ENCODE data around the gene RNF133. TPM values are rescaled to one million over a fixed set of nuclear protein-coding genes. Genes with fewer than 3 reads are reported as not detected.

Gene RNF133
- total and polyA plus RNA-seq, 10 of the 15 experiments (the other 5 are each of a cell fraction or from before 2014, with no cell fraction given), result 0.05 TPM; not detected in 9

DNA sequence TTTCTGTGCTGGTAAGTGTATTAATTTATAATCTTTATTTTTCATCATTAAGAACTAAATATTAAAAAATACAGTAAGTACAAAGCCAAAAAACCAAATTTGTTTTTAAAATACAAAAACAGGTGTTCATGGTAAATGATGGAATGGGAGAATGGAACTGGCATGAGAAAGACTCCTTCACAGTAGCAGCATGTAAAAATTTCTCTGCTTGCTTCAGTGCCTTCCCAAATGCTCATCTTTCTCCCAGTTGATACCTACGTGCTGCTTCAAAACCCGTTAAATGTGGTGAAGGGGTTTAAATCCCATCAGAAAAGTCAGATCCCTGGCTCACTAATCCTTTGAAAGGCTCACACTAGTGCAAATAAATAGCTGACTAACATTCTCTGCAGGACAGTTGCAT is 4.2 kb downstream of the RNF133 start:
- Histone ChIP-seq H3K27ac (ENCODE audit: control insufficient read depth, insufficient read depth) (no peak overlapping the region), H3K9me3 (replicated peaks; ENCODE audit: control insufficient read depth, insufficient read depth, low read length) (no peaks in the 10 kb centered on the region), H4K20me1 (ENCODE audit: control insufficient read depth, insufficient read depth) (no peaks in the 10 kb centered on the region), H2AFZ (ENCODE audit: control insufficient read depth, low read depth, low read length) (no peak overlapping the region), H3K4me2 (ENCODE audit: control insufficient read depth, insufficient read depth) (no peak overlapping the region), H3K4me1 (ENCODE audit: control insufficient read depth, insufficient read depth, low read length) (no peaks in the 10 kb centered on the region), H3K36me3 (ENCODE audit: control insufficient read depth in 2 of 2, insufficient read depth in 2 of 2, low read length in 1 of 2) (no peaks in the 10 kb centered on the region), H3K79me2 (ENCODE audit: control insufficient read depth, insufficient read depth, low read length) (no peaks in the 10 kb centered on the region), H3K27me3 (replicated peaks in 1 of 2; ENCODE audit: control insufficient read depth in 2 of 2, insufficient read depth in 2 of 2, low read length in 1 of 2) (no peaks in the 10 kb centered on the region), H3K4me3 (no peak overlapping the region), H3K9ac (ENCODE audit: control insufficient read depth, insufficient read depth, low read length) (no peak overlapping the region)
- DNase-seq (ENCODE audit: low read depth, low spot score) (no peak), FAIRE-seq (no peak), ATAC-seq (no peak)
- BruUV-seq (replicated peaks), result no TSS peak
- SMC1A ChIA-PET (ENCODE audit: uncharacterized antibody, unreplicated experiment), result interaction anchor here (0.7 to 1.3 kb wide), 4 partner anchors 9 to 76 kb away, joined by 3 to 5 read pairs (median 3); no protein-coding TSS in a partner anchor
- POLR2A ChIA-PET, result no interaction called here
- in situ Hi-C loops (cut with MboI) (no loop called here), intact Hi-C loops (cut with micrococcal nuclease; ENCODE audit: unreplicated experiment) (loop anchor here (10.0 kb wide), 1 partner anchor 670 kb away; no protein-coding TSS in a partner anchor)
- RAD21 ChIA-PET (ENCODE audit: unreplicated experiment), result no interaction called here
- 38% methylated on average over 2 of the region's 2 CpGs for WGBS (ENCODE audit: insufficient coverage, insufficient replicate concordance, low lambda C conversion rate, missing lambda C conversion rate)
- CTCF ChIA-PET, result no interaction called here
- TF ChIP-seq CEBPZ (IDR thresholded peaks at IDR 0.05; ENCODE audit: low read depth, low read length) (no peak), ZNF687 (IDR thresholded peaks at IDR 0.05) (no peak), SMAD5 (IDR thresholded peaks at IDR 0.05; ENCODE audit: low read depth) (no peak), CREM (IDR thresholded peaks at IDR 0.05; ENCODE audit: low read depth) (no peak), EP300 (IDR thresholded peaks at IDR 0.05; ENCODE audit: borderline replicate concordance in 1 of 2, control insufficient read depth in 1 of 2, low read depth in 2 of 2, low read length in 2 of 2) (no peak), PAX5 (IDR thresholded peaks at IDR 0.05; ENCODE audit: borderline replicate concordance, low read depth, low read length) (no peak), EGR1 (IDR thresholded peaks at IDR 0.05; ENCODE audit: borderline replicate concordance in 1 of 2, low read depth in 2 of 2, low read length in 2 of 2) (no peak), MYC (IDR thresholded peaks at IDR 0.05; ENCODE audit: insufficient read depth, insufficient read length, insufficient replicate concordance, low read length, severe bottlenecking) (no peak), HCFC1 (IDR thresholded peaks at IDR 0.05; ENCODE audit: low read length) (no peak)
- TF ChIP-seq, protein P1, sequence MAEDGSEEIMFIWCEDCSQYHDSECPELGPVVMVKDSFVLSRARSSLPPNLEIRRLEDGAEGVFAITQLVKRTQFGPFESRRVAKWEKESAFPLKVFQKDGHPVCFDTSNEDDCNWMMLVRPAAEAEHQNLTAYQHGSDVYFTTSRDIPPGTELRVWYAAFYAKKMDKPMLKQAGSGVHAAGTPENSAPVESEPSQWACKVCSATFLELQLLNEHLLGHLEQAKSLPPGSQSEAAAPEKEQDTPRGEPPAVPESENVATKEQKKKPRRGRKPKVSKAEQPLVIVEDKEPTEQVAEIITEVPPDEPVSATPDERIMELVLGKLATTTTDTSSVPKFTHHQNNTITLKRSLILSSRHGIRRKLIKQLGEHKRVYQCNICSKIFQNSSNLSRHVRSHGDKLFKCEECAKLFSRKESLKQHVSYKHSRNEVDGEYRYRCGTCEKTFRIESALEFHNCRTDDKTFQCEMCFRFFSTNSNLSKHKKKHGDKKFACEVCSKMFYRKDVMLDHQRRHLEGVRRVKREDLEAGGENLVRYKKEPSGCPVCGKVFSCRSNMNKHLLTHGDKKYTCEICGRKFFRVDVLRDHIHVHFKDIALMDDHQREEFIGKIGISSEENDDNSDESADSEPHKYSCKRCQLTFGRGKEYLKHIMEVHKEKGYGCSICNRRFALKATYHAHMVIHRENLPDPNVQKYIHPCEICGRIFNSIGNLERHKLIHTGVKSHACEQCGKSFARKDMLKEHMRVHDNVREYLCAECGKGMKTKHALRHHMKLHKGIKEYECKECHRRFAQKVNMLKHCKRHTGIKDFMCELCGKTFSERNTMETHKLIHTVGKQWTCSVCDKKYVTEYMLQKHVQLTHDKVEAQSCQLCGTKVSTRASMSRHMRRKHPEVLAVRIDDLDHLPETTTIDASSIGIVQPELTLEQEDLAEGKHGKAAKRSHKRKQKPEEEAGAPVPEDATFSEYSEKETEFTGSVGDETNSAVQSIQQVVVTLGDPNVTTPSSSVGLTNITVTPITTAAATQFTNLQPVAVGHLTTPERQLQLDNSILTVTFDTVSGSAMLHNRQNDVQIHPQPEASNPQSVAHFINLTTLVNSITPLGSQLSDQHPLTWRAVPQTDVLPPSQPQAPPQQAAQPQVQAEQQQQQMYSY (CRISPR knock-in tag; IDR thresholded peaks at IDR 0.05), result no peak
- TF ChIP-seq, protein P2, sequence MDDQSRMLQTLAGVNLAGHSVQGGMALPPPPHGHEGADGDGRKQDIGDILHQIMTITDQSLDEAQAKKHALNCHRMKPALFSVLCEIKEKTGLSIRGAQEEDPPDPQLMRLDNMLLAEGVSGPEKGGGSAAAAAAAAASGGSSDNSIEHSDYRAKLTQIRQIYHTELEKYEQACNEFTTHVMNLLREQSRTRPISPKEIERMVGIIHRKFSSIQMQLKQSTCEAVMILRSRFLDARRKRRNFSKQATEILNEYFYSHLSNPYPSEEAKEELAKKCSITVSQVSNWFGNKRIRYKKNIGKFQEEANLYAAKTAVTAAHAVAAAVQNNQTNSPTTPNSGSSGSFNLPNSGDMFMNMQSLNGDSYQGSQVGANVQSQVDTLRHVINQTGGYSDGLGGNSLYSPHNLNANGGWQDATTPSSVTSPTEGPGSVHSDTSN (IDR thresholded peaks at IDR 0.05; ENCODE audit: insufficient replicate concordance, low read depth, low read length), result no peak
